GM21447 (cell line): ENCODE results near the gene P2RX6.
"Not testable (repeated sequence)": the region's sequence is repeated elsewhere in the genome, so short reads cannot be mapped to it uniquely, and the experiment has no call there.

Experiments used
- ATAC-seq: cut with Tn5 transposase; IDR thresholded peaks from one replicate; pipeline ENCODE4 v1.9.1; 2021; ENCODE audit not compliant: unreplicated experiment

P2RX6 gene

DNA sequence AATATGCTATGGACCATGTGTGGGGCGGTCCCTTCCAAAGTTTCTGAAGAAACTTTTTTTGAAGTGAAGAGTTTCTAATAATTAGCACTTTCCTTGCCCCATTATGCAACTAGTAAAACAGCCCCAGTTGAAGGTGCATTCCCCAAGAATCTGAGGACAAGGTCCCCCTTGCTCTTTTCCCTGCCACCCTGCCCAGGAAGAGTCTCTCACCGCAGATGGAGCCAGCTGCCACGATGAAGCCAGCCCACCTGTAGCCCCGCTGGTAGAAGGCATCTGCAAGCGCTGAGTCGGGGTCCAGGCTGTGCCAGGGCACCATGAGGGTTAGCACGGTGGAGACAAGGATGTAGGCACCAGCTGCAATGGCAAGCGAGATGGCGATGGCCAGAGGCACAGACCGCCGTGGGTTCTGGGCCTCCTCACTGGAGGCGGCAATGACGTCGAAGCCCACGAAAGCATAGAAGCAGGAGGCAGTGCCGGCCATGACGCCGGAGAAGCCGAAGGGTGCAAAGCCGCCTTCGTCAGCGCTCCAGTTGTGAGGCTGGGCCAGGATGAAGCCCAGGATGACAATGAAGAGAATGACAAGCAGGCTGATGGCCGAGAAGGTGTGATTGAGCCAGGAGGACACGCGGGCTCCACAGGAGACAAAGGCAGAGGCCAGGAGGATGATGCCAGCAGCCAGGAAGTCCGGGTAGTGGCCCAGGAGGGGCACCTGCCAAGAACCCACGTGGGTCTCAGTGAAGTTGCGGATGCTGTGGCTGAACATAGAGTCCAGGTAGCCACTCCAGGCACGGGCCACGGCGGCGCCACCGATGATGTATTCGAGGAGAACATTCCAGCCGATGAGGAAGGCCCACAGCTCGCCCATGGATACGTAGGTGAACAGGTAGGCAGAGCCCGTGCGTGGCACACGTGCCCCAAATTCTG lies 15.9 kb downstream of the P2RX6 start:
- ATAC-seq: no peak

DNA sequence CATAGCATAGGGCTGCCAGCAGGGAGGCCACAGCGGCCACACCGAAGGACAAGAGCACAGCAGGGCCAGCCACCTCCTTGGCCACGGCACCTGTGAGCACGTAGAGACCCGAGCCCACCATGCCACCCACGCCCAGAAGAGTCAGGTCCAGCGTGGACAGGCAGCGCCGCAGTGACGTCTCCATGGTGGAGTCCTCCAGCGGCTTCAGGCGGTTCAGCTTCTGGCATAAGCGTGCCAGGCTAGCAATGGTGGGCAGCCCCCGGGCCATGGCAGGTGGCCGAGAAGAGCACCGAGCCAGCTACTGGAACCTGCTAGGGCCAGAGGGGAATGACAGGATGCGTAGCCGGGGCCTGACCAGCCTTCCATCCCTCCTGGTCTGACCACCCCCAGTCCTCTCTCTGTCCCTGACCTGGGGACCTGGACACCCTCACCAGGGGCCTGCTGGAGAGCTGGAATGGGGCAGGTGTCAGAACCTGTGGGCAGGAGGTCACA lies 16.6 kb downstream of the P2RX6 start:
- no peak for ATAC-seq

DNA sequence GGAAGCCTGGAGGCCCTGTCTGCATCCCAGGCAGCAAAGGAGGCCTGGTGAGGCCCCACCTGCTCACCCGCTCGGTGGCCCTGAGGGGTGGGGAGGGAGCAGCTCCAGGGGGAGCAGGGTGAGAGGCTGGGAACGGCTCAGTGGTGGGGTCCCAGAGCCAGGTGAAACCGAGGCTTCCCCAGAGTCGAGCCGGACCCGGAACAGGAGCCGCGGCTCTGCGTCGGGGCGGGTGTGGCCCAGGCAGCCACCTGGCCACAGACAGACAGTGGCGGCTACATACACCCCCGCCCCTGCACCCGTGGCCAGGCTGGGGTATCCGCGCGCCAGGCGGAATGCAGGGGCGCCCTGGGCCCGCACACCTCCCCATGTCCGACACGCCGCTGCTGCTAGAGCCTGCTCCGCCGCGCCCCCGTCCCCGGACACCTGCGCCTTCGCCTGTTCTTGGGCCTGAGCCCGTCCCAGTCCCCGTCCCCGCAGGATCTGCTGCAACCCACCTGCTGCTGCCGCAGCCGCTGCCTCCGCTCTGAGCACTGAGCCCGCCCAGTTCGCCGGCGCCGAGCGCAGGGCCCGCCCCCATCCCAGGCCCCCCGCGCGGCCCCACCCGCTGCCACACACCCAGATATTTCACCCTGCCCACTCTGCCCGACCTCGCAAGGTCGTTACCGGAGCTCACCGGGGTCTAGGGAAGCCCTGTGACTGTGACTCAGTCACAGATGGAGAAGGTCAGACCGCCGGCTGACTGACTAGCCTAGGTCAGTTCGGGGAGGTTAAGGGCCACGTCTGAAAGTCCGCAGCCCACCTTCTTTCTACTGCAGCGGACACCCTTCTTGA lies 17.3 kb downstream of the P2RX6 start, which contains the start of gene SLC7A4:
Gene SLC7A4, minus strand, starts transcription at position 525 of the 831 bp plus-strand sequence. CDS start 749 bp downstream, outside the sequence.
- ATAC-seq: no peak

DNA sequence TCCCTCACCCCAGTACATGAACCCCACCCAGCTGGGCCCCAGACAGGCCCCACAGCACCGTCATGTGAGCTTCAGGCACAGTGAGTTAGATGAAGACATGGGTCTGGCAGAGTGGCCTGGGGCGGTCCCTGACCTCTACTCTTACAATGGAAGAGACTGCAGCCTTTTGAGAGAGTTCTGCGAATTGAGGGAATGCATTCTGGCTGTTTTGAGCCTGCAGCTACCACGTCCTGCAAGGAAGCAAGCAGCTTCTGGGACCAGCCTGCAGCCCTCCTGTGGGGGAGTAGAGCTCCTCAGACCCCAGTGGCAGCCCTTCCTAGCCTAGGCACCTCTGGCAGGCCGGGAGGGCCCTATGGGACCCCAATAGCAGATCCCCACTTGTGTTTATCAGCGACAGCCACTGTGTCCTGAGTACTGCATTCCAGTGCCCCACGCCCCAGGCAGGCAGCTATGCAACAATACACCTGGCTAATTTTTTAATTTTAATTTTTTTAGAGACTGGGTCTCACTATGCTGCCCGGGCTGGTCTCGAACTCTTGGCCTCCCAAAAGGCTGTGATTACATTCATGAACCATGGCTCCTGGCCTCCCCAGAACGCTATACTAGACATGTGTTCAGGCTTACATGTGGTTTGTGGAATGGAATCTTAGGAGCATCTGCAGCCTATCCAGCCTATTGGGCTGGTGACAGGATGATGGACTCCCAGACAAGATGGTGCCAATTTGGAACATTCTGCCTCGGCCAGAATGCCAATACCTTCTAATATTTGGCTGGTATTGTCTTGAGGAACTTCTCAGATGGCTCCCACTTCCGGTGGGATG lies 18.1 kb downstream of the P2RX6 start:
- ATAC-seq: no peak

DNA sequence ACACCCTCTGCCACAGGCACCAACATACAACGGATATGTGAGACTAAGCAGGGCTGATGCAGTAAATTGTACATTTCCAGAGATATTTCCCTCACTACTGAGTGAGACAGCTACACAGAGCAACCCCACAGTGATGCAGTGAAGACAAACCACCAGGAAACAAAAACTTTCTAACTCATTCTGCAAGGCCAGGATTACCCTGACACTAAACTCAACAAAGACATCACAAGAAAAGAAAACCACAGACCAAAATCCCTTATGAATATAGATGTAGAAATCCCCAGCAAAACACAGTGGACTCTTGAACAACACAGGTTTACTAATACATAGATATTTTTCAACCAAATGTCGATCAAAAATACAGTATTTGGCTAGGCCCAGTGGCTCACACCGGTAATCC lies 18.9 kb downstream of the P2RX6 start:
- ATAC-seq: no peak

DNA sequence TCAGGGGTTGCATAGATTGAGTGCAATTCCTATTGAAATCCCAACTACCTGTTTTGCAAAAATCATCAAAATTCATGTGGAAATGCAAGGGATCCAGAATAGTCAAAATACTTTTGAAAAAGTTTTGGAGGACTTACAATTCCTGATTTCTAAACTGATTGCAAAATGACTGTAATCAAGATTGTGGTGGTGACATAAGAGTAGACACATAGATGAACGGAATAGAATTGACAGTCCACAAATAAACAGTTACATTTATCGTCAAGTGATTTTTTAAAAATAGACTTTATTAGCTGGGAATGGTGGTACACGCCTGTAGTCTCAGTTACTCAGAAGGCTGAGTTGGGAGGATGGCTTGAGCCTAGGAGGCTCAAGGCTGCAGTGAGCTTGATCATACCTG lies 20.0 kb downstream of the P2RX6 start:
- ATAC-seq: no peak

DNA sequence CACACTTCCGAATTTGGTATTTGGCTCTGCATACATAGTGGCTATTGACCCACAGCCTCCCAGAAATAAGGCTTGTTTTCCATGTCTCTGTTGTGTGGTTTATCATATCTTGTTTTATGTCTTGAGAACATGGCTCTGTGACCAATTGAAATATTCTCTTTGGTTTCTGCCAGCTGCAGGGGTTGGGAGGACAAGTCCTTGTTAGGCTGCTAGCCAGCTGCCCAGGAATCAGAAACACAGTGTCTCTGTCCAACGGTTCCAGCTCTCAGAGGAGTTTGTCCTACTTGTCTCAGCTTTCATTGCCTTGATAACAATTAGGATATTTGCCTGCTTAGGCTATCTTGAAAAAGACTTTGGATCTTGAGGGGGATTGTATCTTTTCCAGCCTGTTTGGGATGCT lies 23.4 kb downstream of the P2RX6 start:
- no peak for ATAC-seq

DNA sequence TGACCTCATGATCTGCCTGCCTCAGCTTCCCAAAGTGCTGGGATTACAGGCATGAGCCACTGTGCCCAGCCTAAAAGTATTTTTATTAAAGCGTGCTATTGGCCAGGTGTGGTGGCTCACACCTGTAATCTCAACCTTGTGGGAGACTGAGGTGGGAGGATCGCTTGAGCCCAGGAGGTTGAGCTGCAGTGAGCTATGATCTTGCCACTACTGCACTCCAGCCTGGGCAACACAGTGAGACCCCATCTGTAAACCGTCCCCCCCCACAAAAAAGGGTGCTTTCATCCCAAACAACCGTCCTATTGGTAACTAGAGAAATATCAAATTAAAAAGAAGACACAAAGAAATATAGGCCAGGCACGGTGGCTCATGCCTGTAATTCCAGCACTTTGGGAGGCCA lies 24.2 kb downstream of the P2RX6 start:
- not testable (repeated sequence) for ATAC-seq

DNA sequence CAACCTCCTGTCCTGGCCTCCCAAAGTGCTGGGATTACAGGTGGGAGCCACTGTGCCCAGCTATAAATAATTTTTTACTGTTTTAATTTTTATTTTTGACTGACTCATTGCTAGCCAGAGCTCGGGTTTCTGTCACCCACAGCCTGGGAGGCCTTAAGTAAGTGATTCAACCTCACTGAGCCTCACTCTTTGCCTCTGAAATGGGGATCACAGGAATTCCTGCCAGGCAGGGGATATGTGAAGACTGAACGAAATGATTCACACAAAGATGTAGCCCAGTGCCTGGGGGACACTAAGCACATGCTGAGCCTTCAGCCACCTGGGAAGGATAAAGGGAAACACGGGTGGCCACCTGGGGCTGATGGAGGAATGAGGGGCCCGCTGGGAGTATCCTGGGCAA lies 27.0 kb downstream of the P2RX6 start:
- no peak for ATAC-seq

DNA sequence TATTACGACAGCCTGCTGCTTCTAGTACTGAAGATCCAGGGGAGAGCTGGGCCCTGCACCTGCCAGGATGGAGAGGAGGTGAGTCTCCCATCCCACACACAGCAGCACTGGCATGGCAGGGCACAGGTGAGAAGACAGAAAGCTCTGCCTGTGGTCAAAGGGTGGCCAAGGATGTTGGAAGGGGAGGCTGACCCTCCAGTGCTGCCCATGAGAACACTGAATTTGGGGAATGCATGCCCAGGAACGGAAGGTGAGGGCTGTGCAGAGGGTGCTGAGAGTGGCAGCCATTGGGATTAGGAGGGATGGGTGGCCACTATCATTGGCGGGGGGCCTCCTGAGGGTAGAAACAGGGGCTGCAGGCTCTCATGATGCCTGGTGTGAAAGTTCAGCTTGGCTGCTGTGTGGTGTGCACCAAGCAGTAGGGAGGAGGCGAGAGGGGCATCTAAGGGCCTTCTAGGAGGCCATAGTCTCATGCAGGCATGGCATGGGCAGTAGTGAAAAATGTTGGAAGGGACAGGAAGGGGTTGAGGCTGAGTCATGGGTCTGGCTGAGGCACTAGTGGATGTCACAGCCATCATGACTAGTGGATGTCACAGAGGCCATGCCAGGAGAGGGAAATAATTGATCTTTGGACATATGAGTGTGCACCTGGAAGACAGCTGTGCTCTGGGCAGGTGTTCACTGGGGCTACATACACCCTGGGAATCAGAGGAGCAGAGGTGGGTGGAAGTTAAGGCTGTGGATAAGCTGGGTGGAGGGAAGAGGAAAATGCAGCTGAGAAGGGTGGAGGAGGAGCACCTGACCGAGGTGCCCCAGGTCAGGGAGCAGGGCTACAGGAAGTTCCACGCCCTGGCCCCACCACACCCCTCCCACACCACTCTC lies 28.3 kb downstream of the P2RX6 start:
- no peak for ATAC-seq

DNA sequence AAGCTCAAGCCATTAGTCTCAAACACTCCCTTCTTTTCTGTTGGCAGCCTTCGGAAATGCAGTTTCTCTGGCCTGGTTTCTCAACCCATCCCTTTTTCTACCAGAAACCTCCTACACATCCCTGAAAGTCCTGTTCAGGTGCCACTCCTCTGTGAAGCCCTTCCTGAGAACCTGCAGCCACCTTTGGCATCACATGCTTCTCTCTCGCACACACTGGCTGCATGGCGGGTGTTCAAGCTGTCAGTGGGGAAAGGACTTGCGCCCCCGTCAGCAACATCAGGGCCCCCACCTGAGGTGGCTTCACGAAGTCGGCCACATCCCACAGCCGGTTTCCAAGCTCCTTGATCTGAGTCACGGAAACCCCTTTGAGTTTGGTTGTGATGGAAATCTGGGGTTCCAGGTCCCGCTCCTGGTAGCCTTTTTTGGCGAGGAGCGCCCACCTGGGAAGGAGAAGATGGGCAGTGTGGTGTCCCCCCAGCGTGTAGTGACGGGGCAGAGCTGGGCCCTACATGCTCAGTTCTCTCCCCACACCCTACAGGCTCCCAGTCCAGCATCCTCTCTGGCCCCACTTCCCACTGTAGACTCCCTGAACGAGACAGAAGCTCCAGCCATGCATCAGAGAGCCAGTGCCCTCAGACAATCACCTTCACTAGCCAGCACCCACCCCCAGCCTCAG lies 29.0 kb downstream of the P2RX6 start:
- ATAC-seq: no peak

DNA sequence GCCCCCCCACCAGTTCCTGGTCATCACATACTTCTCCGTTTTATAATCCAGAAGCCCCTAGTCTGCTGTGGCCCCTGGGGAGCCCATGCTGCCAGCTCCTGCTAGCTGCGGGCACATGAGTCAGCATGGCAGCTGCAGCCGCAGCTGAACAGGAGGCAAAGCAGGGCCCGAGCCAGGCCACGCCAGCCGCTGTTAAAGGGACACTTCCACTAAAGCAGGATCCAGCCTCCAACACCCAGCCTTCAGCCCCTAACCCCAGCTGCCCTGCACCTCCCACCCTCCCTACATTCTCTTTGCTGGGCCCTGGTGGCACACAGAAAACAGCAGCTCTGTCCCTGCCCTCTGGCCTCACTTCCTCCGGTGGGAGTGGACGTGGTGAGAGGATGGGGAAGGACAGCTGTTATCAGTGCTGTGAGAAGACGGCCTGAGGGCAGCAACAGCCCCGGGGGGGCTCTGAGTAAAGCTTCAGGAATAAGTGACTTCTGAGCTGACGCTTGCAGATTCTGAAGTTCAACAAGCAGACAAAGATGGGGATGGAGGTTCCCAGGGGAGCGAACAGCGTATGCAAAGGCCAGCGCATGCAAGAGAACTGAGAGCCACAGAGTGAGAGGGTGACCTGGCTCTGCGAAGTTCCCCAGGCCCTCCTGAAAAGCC lies 30.1 kb downstream of the P2RX6 start:
- ATAC-seq: no peak

DNA sequence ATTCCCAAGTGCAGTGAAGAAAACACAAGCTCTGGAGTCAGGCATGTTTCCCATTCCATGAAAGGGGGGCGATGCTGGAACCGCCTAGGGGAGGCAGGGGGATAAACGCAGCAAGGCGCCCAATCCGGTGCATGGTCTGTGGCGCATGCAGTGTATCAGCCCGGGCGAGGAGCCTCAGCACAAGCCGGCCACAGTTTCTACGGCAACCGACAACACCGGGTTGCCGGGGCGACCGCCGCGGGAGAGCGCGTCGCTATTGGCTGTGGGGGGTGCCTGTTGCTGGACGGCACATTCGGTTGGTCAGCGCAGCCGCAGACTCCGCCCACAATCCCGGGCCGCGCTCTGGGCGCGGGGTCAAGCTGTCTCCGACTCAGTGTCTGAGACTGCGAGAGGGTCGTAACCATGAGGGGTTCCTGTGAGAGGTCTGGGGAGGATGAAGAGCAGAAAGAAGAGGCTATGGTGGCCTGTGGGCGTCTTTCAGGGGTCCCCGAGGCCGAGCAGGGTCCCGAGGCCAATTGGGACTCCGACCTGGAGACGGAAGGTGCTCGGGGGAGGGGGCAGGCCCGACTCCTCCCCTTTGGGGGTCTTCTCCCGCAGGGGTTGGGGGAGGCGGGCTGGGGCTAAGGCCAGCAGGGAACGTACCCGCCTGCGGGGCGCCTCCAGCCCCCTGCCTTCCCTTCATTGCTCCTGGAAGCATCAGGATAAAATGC lies 30.8 kb downstream of the P2RX6 start, which contains the start of gene LRRC74B:
Gene LRRC74B, plus strand, starts transcription at position 362 of the 710 bp plus-strand sequence. Its CDS starts 41 bp downstream, at position 403.
- peak; percentile 60 for ATAC-seq

DNA sequence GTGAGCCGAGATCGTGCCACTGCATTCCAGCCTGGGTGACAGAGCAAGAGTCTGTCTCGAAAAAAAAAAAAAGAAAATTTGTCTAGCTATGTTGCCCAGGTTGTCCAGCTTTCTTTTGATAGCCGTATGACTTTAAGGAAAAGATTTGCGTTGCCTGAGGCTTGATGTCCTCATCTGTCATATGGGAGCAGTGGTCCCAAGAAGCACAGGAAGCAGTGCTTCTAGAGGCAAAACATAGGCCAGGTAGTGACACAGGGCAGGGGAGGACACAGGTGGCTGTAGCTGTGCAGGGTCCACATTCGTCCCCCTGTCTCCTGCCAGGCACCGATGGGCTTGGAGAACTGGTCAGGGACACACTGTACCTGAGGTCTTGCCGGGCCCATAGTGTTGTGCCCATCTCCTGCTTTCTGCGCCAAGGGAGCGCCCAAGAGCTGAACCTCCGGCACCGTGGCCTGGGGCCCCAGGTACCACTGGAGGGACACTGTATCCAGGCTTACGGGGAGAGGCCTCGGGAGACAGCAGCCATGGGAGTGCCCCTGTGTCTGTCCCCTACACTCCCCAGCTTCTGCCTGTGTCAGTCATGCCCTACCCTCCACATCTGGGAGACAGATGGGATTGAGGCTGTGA lies 32.2 kb downstream of the P2RX6 start:
- ATAC-seq: no peak

DNA sequence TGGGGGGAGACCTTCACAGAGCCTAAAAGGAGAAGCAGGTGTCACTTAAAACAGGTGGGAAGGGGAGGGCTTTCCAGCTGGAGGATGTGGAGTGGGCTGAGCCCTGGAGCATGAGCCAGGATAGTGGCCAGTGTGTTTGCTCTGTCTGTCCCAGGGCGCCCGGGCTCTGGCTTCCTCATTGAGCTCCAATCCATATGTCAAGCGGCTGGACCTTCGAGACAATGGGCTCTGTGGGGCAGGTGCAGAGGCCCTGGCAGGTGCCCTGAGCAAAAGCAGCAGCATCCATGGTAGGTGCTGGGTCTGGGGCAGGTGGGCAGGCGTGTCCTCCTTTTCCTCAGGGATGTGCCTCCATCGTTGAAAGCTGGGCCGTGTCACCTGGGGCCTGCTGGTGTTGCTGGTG lies 32.8 kb downstream of the P2RX6 start:
- ATAC-seq: no peak

DNA sequence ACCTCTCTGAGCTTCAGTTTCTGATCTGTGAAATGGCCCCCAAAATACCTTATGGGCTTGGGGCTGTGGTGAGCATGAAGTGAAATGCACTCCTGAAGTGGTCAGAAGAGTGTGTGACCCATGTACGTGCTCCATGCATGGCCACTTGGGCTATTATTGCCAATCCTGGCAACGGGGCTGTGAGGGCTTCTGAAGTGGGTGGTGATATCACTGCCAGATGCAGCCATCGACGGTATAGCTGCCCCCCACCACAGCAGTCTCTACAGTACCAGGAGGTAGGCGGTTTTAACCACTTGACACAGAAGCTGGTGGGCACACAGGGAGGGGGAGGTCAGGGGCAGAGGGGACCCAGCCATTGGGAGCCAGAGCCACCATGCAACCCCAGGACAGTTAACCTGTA lies 33.5 kb downstream of the P2RX6 start:
- not testable (repeated sequence) for ATAC-seq

DNA sequence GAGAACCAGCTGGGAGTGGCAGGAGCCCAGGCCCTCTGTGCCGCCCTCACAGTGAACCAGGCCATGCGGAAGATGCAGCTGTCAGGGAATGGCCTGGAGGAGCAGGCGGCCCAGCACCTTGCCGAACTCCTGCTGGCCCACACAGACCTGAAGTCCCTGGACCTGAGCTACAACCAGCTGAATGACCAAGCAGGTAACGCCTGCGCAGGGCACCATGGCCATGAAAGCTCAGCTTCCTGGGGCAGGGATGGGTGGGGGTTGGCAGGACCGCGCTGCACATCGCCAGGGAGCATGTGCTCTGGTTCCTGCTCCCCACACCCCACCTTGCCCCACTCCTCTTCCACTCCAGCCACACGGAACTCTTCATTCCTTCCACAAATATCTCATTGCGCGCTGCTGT lies 34.0 kb downstream of the P2RX6 start:
- not testable (repeated sequence) for ATAC-seq
